Measurements from ENCODE around the gene ITGA1. TPM values are rescaled to one million over a fixed set of nuclear protein-coding genes. Genes with fewer than 3 reads are reported as not detected.
A peak's percentile ranks its signal among the peaks of the same experiment; 100 is the strongest.

The ITGA1 gene
- total and polyA plus RNA-seq, 2 of the 13 experiments (the other 11 are each of a cell fraction or from before 2014, with no cell fraction given), result 23.1 to 28.6 TPM

DNA sequence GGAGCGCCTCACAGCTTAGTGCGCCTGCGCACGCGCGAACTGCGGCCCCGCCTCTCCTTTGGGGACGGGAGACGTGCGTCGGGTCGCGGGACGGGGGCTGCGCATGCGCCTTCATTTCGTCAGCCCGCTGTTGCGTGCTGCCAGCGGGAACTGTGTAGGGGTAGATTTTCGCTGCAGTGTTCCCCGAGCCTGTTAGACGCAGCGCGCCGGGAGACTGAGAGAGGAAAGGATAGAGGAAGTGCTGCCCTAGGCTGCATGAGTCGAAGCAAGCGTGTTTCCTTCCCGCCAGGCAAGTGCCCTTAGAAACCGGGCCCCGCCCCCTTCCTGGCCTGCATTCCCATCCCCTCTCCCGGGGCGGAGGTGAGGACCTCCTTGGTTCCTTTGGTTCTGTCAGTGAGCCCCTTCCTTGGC lies 12.3 kb downstream of the ITGA1 start (continued):
- peak; percentile 90 for TF ChIP-seq AGO2 (optimal IDR thresholded peaks at IDR 0.05; ENCODE audit: low read depth, low read length)
- TF ChIP-seq SKI (IDR thresholded peaks at IDR 0.05; ENCODE audit: partially characterized antibody), result no peak
- TF ChIP-seq ZNF879 (CRISPR knock-in tag; IDR thresholded peaks at IDR 0.05), result no peak
- TF ChIP-seq PHF21A (CRISPR knock-in tag; IDR thresholded peaks at IDR 0.05), result no peak
- TF ChIP-seq, protein P1, sequence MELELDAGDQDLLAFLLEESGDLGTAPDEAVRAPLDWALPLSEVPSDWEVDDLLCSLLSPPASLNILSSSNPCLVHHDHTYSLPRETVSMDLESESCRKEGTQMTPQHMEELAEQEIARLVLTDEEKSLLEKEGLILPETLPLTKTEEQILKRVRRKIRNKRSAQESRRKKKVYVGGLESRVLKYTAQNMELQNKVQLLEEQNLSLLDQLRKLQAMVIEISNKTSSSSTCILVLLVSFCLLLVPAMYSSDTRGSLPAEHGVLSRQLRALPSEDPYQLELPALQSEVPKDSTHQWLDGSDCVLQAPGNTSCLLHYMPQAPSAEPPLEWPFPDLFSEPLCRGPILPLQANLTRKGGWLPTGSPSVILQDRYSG (CRISPR knock-in tag; IDR thresholded peaks at IDR 0.05), result no peak; the same call in 1 of the 2 replicates
- peak; percentile 69; the same call in 1 of the 2 replicates for TF ChIP-seq ZNF501 (CRISPR knock-in tag; IDR thresholded peaks at IDR 0.05)
- TF ChIP-seq ZNF598 (CRISPR knock-in tag; IDR thresholded peaks at IDR 0.05; ENCODE audit: borderline replicate concordance), result no peak
- TF ChIP-seq ZNF614 (CRISPR knock-in tag; IDR thresholded peaks at IDR 0.05; ENCODE audit: borderline replicate concordance), result no peak
- no peak for TF ChIP-seq ZNF33A (CRISPR knock-in tag; IDR thresholded peaks at IDR 0.05; ENCODE audit: borderline replicate concordance)
- no peak for TF ChIP-seq NFATC3 (CRISPR knock-in tag; IDR thresholded peaks at IDR 0.05)
- TF ChIP-seq, protein P2, sequence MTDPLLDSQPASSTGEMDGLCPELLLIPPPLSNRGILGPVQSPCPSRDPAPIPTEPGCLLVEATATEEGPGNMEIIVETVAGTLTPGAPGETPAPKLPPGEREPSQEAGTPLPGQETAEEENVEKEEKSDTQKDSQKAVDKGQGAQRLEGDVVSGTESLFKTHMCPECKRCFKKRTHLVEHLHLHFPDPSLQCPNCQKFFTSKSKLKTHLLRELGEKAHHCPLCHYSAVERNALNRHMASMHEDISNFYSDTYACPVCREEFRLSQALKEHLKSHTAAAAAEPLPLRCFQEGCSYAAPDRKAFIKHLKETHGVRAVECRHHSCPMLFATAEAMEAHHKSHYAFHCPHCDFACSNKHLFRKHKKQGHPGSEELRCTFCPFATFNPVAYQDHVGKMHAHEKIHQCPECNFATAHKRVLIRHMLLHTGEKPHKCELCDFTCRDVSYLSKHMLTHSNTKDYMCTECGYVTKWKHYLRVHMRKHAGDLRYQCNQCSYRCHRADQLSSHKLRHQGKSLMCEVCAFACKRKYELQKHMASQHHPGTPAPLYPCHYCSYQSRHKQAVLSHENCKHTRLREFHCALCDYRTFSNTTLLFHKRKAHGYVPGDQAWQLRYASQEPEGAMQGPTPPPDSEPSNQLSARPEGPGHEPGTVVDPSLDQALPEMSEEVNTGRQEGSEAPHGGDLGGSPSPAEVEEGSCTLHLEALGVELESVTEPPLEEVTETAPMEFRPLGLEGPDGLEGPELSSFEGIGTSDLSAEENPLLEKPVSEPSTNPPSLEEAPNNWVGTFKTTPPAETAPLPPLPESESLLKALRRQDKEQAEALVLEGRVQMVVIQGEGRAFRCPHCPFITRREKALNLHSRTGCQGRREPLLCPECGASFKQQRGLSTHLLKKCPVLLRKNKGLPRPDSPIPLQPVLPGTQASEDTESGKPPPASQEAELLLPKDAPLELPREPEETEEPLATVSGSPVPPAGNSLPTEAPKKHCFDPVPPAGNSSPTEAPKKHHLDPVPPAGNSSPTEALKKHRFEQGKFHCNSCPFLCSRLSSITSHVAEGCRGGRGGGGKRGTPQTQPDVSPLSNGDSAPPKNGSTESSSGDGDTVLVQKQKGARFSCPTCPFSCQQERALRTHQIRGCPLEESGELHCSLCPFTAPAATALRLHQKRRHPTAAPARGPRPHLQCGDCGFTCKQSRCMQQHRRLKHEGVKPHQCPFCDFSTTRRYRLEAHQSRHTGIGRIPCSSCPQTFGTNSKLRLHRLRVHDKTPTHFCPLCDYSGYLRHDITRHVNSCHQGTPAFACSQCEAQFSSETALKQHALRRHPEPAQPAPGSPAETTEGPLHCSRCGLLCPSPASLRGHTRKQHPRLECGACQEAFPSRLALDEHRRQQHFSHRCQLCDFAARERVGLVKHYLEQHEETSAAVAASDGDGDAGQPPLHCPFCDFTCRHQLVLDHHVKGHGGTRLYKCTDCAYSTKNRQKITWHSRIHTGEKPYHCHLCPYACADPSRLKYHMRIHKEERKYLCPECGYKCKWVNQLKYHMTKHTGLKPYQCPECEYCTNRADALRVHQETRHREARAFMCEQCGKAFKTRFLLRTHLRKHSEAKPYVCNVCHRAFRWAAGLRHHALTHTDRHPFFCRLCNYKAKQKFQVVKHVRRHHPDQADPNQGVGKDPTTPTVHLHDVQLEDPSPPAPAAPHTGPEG (CRISPR knock-in tag; IDR thresholded peaks at IDR 0.05), result no peak
- TF ChIP-seq, protein P3, sequence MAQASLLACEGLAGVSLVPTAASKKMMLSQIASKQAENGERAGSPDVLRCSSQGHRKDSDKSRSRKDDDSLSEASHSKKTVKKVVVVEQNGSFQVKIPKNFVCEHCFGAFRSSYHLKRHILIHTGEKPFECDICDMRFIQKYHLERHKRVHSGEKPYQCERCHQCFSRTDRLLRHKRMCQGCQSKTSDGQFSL (CRISPR knock-in tag; IDR thresholded peaks at IDR 0.05), result no peak
- 0 out of 2 replicates have a peak, but pooled peaks have one; percentile 47 for TF ChIP-seq ZNF12 (CRISPR knock-in tag; IDR thresholded peaks at IDR 0.05)
- peak; percentile 69 for TF ChIP-seq THAP11 (CRISPR knock-in tag; IDR thresholded peaks at IDR 0.05)
- no peak for TF ChIP-seq SOX6 (IDR thresholded peaks at IDR 0.05)
- TF ChIP-seq SOX6 (CRISPR knock-in tag; IDR thresholded peaks at IDR 0.05), result no peak; the same call in 1 of the 2 replicates
- TF ChIP-seq, protein P4, sequence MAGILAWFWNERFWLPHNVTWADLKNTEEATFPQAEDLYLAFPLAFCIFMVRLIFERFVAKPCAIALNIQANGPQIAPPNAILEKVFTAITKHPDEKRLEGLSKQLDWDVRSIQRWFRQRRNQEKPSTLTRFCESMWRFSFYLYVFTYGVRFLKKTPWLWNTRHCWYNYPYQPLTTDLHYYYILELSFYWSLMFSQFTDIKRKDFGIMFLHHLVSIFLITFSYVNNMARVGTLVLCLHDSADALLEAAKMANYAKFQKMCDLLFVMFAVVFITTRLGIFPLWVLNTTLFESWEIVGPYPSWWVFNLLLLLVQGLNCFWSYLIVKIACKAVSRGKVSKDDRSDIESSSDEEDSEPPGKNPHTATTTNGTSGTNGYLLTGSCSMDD (CRISPR knock-in tag; IDR thresholded peaks at IDR 0.05), result no peak
- TF ChIP-seq, protein P5, sequence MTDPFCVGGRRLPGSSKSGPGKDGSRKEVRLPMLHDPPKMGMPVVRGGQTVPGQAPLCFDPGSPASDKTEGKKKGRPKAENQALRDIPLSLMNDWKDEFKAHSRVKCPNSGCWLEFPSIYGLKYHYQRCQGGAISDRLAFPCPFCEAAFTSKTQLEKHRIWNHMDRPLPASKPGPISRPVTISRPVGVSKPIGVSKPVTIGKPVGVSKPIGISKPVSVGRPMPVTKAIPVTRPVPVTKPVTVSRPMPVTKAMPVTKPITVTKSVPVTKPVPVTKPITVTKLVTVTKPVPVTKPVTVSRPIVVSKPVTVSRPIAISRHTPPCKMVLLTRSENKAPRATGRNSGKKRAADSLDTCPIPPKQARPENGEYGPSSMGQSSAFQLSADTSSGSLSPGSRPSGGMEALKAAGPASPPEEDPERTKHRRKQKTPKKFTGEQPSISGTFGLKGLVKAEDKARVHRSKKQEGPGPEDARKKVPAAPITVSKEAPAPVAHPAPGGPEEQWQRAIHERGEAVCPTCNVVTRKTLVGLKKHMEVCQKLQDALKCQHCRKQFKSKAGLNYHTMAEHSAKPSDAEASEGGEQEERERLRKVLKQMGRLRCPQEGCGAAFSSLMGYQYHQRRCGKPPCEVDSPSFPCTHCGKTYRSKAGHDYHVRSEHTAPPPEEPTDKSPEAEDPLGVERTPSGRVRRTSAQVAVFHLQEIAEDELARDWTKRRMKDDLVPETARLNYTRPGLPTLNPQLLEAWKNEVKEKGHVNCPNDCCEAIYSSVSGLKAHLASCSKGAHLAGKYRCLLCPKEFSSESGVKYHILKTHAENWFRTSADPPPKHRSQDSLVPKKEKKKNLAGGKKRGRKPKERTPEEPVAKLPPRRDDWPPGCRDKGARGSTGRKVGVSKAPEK (CRISPR knock-in tag; IDR thresholded peaks at IDR 0.05; ENCODE audit: borderline replicate concordance), result no peak
- TF ChIP-seq ZNF292 (CRISPR knock-in tag; IDR thresholded peaks at IDR 0.05; ENCODE audit: borderline replicate concordance, low read depth), result peak; percentile 22; the same call in 1 of the 2 replicates
- no peak for TF ChIP-seq DR1 (CRISPR knock-in tag; IDR thresholded peaks at IDR 0.05)
- no peak for TF ChIP-seq ZNF446 (CRISPR knock-in tag; IDR thresholded peaks at IDR 0.05)

Data from HepG2 (cell line).